Dendritic cell treated with granulocyte-macrophage colony-stimulating factor and Interleukin-4, amounts not matched to agents 40 ng/mL and 50 ng/mL, for 4 days (primary cell): Measurements from ENCODE around the gene MAD1L1.
A peak's percentile ranks its signal among the peaks of the same experiment; 100 is the strongest.
"Not testable (repeated sequence)": the region's sequence is repeated elsewhere in the genome, so short reads cannot be mapped to it uniquely, and the experiment has no call there.

ENCODE experiments used
- H3K27ac Mint-ChIP-seq: one replicate; pipeline ENCODE4 v1.8.0; 2022; ENCODE audit warnings: mild to moderate bottlenecking, mixed read lengths
- H3K27me3 Mint-ChIP-seq: one replicate; pipeline ENCODE4 v1.8.0; 2022; ENCODE audit warnings: mild to moderate bottlenecking, mixed read lengths
- H3K36me3 Mint-ChIP-seq: one replicate; pipeline ENCODE4 v1.8.0; 2022; ENCODE audit warnings: low read depth, mixed read lengths
- H3K4me1 Mint-ChIP-seq: one replicate; pipeline ENCODE4 v1.8.0; 2022; ENCODE audit warnings: low read depth, mixed read lengths
- H3K4me3 Mint-ChIP-seq: one replicate; pipeline ENCODE4 v1.8.0; 2022; ENCODE audit warnings: mild to moderate bottlenecking, moderate library complexity, mixed read lengths
- H3K9me3 Mint-ChIP-seq: one replicate; pipeline ENCODE4 v1.8.0; 2022; ENCODE audit warnings: mixed read lengths
- intact Hi-C: fragments of 100-400 bp; cut with micrococcal nuclease; formaldehyde crosslinking; loops from one replicate; pipeline ENCODE4 v1.15.0; 2022

MAD1L1 gene

DNA sequence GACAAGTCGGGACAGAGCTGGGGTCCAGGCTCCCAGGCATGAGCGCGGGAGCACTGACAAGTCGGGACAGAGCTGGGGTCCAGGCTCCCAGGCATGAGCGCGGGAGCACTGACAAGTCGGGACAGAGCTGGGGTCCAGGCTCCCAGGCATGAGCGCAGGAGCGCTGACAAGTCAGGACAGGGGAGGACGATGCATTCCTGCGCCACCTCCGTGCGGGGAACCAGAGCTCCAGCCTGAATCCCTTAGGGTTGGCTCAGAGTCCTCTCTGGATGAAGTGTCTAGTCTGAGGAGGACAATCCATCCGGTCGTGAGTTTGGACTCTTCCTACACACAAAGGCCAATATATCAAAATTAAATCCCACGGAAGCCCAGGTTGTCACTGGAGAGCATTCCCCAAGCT is 196.5 kb downstream of the MAD1L1 start:
- Mint-ChIP-seq H3K4me1 (peaks cover 46% of the 10 kb centered on the region), H3K36me3 (peaks cover 18% of the 10 kb centered on the region)
- H3K9me3 Mint-ChIP-seq, H3K27me3 Mint-ChIP-seq, H3K27ac Mint-ChIP-seq, intact Hi-C loops, H3K4me3 Mint-ChIP-seq: not testable (repeated sequence)

GRCh38 chr7:2034291-2035201 is 198.2 kb downstream of the MAD1L1 start:
- Mint-ChIP-seq H3K9me3 (peaks cover 6% of the 10 kb centered on the region), H3K4me1 (peaks cover 48% of the 10 kb centered on the region), H3K27ac (no peak overlapping the region), H3K4me3 (no peak overlapping the region), H3K36me3 (peaks cover 19% of the 10 kb centered on the region), H3K27me3 (no peaks in the 10 kb centered on the region)
- intact Hi-C loops, result no loop called here

GRCh38 chr7:2033586-2034135 is 199.1 kb downstream of the MAD1L1 start:
- peaks cover 14% of the 10 kb centered on the region for H3K9me3 Mint-ChIP-seq
- peaks cover 23% of the 10 kb centered on the region for H3K36me3 Mint-ChIP-seq
- no peak overlapping the region for H3K27ac Mint-ChIP-seq
- H3K27me3 Mint-ChIP-seq, result no peaks in the 10 kb centered on the region
- H3K4me1 Mint-ChIP-seq, result peaks cover 44% of the 10 kb centered on the region
- intact Hi-C loops, result no loop called here
- no peak overlapping the region for H3K4me3 Mint-ChIP-seq

DNA sequence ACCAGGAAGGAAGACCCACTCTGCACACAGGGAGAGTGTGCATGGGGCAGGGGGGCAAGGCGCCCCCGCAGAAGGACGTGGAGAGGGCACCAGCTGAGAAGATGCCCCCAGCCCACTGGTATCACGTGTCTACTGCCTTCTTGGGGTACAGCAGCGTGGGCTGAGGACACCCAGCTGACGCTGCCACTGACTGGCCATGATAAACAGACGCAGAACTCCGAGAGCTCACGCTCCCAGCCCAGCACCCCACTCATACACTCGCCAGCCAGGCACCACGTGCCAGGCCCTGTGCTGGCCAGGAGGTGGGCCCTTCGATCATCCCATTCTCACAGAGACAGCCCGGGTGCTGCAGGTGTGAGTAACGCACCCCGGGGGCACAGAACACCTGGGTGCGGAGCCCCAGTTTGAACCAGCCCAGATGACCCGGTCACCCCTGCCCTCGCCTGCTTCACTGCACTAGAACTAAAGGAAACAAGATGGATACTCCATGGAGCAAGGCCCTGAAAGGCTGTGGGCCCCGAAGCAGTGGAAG is 199.8 kb downstream of the MAD1L1 start:
- Mint-ChIP-seq H3K4me3 (no peak overlapping the region), H3K9me3 (peaks cover 22% of the 10 kb centered on the region), H3K36me3 (peaks cover 30% of the 10 kb centered on the region), H3K27me3 (no peaks in the 10 kb centered on the region), H3K4me1 (peaks cover 37% of the 10 kb centered on the region), H3K27ac (peak overlapping the region; percentile 45)
- intact Hi-C loops, result no loop called here

- peak overlapping the region; percentile 45 for H3K27ac Mint-ChIP-seq
Observed at GRCh38 chr7:2032030-2032875, 200.5 kb downstream of the MAD1L1 start.

DNA sequence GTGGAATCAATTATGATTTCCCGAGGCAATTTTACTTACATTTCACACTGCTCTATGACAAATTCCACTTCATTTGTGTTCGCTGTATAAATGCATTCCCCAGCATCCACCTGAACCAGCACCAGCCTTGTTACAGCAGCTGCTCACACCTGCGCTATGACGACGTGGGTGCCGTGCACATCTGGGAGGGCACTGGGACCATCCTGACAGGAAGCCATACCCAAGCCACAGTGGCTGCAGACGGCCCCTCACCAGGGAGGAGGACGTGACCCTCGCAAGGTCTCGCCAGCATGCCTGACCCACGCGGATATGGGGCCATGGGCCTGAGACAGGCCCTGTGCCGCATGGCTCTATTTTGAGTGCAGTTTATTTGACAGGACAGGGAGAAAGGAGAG is 201.3 kb downstream of the MAD1L1 start:
- Mint-ChIP-seq H3K27me3 (no peaks in the 10 kb centered on the region), H3K27ac (no peak overlapping the region), H3K4me3 (no peak overlapping the region), H3K36me3 (peaks cover 32% of the 10 kb centered on the region), H3K4me1 (peaks cover 23% of the 10 kb centered on the region), H3K9me3 (peaks cover 33% of the 10 kb centered on the region)
- intact Hi-C loops, result no loop called here

More at GRCh38 chr7:2032030-2032875, 200.5 kb downstream of the MAD1L1 start:
- Mint-ChIP-seq H3K27me3 (no peaks in the 10 kb centered on the region), H3K4me1 (peaks cover 30% of the 10 kb centered on the region), H3K36me3 (peaks cover 37% of the 10 kb centered on the region), H3K9me3 (peaks cover 29% of the 10 kb centered on the region), H3K4me3 (no peak overlapping the region)
- intact Hi-C loops, result no loop called here

DNA sequence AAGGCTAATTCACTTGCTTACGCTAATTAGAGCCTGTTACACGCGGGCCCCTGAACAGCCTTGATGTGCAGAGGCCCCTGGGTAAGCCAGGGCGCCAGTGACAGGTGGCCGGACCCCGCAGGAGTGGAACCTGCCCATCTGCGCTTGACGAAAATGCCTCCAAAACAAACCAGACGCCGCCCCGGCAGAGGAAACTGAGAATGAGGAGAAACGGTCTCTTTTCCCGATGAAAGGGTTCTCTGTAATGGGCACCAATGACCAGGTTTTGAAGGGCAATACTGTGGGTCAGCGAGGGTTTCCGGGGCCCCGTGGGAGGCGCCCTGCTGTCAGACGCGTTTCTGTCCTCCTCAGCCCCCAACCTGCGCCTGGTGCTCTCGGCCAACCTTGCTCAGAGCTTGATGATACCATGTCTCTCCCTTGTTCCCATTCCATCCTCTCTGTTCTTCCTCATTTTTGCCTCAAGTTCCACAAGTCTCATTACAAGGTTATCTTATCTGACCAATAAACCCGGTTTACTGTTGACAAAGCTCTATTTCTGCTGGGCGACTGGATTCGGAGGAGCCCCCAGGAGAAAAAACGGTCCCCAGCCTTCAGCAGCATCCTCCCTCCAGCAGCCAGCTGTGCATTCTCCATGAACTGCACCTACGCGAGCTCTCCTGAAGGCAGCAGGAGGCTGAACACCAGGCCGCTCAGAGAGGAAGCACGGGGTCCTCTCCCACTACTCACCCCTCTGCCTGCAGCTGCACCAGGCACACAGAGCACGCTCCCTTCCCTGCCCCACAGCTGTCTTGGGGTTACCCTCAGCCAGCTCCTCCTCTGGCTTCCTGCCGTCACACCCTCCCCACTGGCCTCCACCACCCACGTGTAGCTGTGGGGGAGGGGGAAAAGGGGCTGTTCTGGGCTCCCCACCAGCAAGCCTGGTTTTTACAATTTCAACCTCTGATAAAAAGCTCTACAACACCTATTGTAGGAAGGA is 202.0 kb downstream of the MAD1L1 start:
- H3K27me3 Mint-ChIP-seq, result no peaks in the 10 kb centered on the region
- intact Hi-C loops, result no loop called here
- H3K4me1 Mint-ChIP-seq, result peaks cover 23% of the 10 kb centered on the region
- no peak overlapping the region for H3K27ac Mint-ChIP-seq
- H3K36me3 Mint-ChIP-seq, result peaks cover 32% of the 10 kb centered on the region
- peaks cover 39% of the 10 kb centered on the region for H3K9me3 Mint-ChIP-seq
- H3K4me3 Mint-ChIP-seq, result no peak overlapping the region

DNA sequence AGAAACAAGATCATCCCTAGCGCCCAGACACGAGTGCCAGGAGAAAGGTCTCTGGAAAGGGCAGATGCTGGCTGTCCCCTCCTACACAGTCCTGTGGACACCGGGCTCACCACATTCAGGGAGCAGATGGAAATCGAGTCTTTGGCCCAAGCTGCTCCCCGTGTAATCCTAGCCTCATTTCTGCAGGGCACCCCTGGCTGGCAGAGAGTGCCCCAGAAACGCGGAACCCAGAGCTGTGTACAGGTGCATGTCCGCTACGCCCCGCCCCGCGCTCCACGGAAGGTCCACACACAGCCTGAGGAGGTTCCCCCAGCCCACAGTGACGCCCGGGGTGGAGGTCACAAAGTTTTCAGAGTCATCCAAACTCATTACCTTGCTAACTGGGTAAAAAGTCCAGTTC is 202.8 kb downstream of the MAD1L1 start:
- Mint-ChIP-seq H3K4me1 (peaks cover 28% of the 10 kb centered on the region), H3K9me3 (peaks cover 47% of the 10 kb centered on the region), H3K27me3 (no peaks in the 10 kb centered on the region), H3K36me3 (peaks cover 37% of the 10 kb centered on the region), H3K4me3 (no peak overlapping the region), H3K27ac (no peak overlapping the region)
- intact Hi-C loops, result loop anchor here (10.0 kb wide), 1 partner anchor 115 kb away; no protein-coding TSS in a partner anchor

DNA sequence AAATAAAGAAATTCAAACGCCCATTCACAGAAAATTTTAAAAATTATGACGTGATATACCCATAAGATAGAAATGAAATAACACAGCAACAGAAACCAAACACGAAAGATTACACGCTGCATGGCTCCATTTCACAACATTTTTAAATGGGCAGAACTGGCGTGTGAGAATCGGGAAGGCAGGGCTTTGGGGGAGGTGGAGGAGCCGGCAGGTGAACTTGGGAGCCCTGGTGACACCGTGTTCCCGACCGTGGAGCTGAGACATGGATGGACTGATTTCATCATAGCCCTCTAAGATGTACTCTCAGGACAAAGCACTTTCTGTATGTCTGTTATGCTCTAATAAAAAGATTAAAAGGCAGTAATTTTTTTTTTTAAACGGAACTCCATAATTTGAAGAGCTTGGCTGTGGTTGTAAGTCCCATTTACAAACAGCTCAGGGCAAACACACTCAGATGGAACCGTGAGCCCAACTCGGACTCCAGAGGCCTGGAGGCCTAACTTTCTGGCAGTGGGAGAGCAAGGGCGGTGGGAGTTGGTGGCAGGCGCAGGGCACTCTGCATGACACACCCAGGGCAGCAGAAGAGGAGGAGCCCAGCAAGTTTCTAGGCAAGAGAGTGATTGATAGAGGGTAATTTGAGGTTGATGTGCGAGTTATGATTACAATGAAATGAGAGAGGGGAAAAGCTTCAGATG is 203.4 kb downstream of the MAD1L1 start:
- Mint-ChIP-seq H3K27ac (no peak overlapping the region), H3K9me3 (peaks cover 51% of the 10 kb centered on the region)
- intact Hi-C loops, result loop anchor here (10.0 kb wide), 1 partner anchor 115 kb away; no protein-coding TSS in a partner anchor

DNA sequence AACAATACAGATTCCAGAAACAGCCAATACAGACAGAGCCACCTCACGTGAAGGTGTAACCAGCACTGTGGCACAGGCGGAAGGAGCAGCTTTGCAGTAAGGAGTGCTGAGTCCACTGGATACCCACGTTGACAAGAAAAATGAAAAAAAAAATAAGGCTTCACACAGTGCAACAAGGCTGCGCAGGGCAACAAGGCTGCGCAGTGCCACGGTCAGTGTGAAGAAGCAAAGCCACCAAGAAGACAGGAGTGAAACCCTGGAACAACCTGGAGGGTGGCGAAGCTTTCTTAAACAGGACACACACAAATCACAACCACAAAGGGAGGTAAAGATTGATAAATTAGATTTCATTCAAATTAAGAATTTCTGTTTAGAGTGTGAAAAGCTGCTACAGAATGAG is 204.0 kb downstream of the MAD1L1 start:
- Mint-ChIP-seq H3K4me3 (no peak overlapping the region), H3K27ac (no peak overlapping the region), H3K4me1 (peaks cover 39% of the 10 kb centered on the region), H3K27me3 (no peaks in the 10 kb centered on the region), H3K9me3 (peaks cover 51% of the 10 kb centered on the region), H3K36me3 (peaks cover 38% of the 10 kb centered on the region)
- intact Hi-C loops, result loop anchor here (10.0 kb wide), 1 partner anchor 114 kb away; no protein-coding TSS in a partner anchor

More for the DNA sequence above, 203.4 kb downstream of the MAD1L1 start:
- H3K4me1 Mint-ChIP-seq, result peaks cover 34% of the 10 kb centered on the region
- no peaks in the 10 kb centered on the region for H3K27me3 Mint-ChIP-seq
- H3K36me3 Mint-ChIP-seq, result peaks cover 38% of the 10 kb centered on the region
- H3K4me3 Mint-ChIP-seq, result no peak overlapping the region

- Mint-ChIP-seq H3K9me3 (peaks cover 51% of the 10 kb centered on the region), H3K36me3 (peaks cover 38% of the 10 kb centered on the region), H3K4me3 (no peak overlapping the region), H3K27me3 (no peaks in the 10 kb centered on the region), H3K27ac (peak overlapping the region; percentile 94), H3K4me1 (peaks cover 50% of the 10 kb centered on the region)
- intact Hi-C loops, result loop anchor here (10.0 kb wide), 1 partner anchor 110 kb away; no protein-coding TSS in a partner anchor
Observed at GRCh38 chr7:2025188-2025587, 207.6 kb downstream of the MAD1L1 start.

DNA sequence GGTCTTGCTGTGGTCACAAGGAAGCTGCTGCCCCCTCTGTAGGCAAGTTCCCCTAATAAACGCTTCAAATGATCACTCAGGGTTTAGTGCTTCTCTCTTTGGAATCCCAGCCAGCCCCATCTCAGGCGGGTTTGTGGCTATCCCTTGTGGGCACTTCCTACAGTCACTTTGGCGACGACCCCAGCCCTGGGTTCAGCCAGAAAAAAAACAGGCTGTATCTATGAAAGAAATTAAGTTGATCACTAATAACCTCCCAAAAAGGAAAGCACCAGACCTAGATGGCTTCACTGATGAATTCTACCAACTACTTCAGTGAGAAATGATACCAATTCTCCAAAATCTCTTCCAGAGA is 208.2 kb downstream of the MAD1L1 start:
- Mint-ChIP-seq H3K36me3 (peaks cover 32% of the 10 kb centered on the region), H3K9me3 (peaks cover 45% of the 10 kb centered on the region), H3K27ac (peak overlapping the region; percentile 94), H3K4me1 (peaks cover 56% of the 10 kb centered on the region), H3K4me3 (no peak overlapping the region), H3K27me3 (no peaks in the 10 kb centered on the region)
- intact Hi-C loops, result loop anchor here (1.0 to 10.0 kb wide), 2 partner anchors 84 to 110 kb away; no protein-coding TSS in a partner anchor
